ENCODE data around the gene PRUNE1.

DNA sequence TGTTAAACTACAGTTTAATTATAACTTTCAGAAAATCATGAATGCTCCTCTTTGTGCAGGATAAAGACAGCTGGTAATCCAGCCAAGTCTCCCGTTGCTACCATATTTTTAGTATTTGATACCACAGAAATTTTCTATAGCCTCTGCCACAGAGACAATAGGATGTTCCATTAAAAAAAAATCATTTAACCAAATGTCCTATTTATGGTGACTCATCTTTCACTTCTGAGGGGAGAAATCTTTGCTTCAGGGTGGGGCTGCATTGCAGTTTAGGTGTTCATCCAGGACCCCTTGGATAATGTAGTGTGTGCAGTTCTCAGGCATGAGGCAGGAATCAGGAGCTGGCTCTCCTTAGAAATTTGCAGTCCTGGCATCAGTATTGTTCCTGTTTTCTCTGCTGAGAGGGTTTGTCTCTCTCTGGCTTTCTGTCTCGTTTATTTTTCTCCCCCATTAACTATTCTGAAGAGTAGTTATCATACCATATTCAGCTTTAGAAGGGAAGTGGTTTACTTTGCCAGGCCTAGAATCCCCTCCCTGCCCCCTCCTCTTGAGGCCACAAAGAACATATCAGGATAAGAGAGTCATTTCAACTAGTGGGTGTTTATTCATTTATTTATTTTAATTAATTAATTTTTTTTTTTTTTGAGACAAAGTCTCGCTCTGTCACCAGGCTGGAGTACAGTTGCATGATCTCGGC lies 3.1 kb downstream of the PRUNE1 start:
- TF ChIP-seq, protein P1, sequence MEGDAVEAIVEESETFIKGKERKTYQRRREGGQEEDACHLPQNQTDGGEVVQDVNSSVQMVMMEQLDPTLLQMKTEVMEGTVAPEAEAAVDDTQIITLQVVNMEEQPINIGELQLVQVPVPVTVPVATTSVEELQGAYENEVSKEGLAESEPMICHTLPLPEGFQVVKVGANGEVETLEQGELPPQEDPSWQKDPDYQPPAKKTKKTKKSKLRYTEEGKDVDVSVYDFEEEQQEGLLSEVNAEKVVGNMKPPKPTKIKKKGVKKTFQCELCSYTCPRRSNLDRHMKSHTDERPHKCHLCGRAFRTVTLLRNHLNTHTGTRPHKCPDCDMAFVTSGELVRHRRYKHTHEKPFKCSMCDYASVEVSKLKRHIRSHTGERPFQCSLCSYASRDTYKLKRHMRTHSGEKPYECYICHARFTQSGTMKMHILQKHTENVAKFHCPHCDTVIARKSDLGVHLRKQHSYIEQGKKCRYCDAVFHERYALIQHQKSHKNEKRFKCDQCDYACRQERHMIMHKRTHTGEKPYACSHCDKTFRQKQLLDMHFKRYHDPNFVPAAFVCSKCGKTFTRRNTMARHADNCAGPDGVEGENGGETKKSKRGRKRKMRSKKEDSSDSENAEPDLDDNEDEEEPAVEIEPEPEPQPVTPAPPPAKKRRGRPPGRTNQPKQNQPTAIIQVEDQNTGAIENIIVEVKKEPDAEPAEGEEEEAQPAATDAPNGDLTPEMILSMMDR (IDR thresholded peaks at IDR 0.05; ENCODE audit: low read depth, low read length, missing input control): no peak
- TF ChIP-seq RXRA (IDR thresholded peaks at IDR 0.05) (no peak), JUND (IDR thresholded peaks at IDR 0.05) (no peak), GABPA (IDR thresholded peaks at IDR 0.05 in 1 of 2, conservative IDR thresholded peaks at IDR 0.05 in 1 of 2) (no peak), HNF4A (conservative IDR thresholded peaks at IDR 0.05) (no peak), YY1 (IDR thresholded peaks at IDR 0.05) (no peak), SP1 (IDR thresholded peaks at IDR 0.05) (no peak)
- TF ChIP-seq, protein P2, sequence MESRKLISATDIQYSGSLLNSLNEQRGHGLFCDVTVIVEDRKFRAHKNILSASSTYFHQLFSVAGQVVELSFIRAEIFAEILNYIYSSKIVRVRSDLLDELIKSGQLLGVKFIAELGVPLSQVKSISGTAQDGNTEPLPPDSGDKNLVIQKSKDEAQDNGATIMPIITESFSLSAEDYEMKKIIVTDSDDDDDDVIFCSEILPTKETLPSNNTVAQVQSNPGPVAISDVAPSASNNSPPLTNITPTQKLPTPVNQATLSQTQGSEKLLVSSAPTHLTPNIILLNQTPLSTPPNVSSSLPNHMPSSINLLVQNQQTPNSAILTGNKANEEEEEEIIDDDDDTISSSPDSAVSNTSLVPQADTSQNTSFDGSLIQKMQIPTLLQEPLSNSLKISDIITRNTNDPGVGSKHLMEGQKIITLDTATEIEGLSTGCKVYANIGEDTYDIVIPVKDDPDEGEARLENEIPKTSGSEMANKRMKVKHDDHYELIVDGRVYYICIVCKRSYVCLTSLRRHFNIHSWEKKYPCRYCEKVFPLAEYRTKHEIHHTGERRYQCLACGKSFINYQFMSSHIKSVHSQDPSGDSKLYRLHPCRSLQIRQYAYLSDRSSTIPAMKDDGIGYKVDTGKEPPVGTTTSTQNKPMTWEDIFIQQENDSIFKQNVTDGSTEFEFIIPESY (IDR thresholded peaks at IDR 0.05): no peak
- TF ChIP-seq, protein P3, sequence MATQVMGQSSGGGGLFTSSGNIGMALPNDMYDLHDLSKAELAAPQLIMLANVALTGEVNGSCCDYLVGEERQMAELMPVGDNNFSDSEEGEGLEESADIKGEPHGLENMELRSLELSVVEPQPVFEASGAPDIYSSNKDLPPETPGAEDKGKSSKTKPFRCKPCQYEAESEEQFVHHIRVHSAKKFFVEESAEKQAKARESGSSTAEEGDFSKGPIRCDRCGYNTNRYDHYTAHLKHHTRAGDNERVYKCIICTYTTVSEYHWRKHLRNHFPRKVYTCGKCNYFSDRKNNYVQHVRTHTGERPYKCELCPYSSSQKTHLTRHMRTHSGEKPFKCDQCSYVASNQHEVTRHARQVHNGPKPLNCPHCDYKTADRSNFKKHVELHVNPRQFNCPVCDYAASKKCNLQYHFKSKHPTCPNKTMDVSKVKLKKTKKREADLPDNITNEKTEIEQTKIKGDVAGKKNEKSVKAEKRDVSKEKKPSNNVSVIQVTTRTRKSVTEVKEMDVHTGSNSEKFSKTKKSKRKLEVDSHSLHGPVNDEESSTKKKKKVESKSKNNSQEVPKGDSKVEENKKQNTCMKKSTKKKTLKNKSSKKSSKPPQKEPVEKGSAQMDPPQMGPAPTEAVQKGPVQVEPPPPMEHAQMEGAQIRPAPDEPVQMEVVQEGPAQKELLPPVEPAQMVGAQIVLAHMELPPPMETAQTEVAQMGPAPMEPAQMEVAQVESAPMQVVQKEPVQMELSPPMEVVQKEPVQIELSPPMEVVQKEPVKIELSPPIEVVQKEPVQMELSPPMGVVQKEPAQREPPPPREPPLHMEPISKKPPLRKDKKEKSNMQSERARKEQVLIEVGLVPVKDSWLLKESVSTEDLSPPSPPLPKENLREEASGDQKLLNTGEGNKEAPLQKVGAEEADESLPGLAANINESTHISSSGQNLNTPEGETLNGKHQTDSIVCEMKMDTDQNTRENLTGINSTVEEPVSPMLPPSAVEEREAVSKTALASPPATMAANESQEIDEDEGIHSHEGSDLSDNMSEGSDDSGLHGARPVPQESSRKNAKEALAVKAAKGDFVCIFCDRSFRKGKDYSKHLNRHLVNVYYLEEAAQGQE (IDR thresholded peaks at IDR 0.05): no peak
- TF ChIP-seq, protein P4, sequence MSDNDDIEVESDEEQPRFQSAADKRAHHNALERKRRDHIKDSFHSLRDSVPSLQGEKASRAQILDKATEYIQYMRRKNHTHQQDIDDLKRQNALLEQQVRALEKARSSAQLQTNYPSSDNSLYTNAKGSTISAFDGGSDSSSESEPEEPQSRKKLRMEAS (IDR thresholded peaks at IDR 0.05): no peak

All from liver (tissue), 3 donors.